ENCODE measurements around the gene TENT5C.

GRCh38 chr1:117605774-117606648 lies at the start of gene TENT5C:
- TF ChIP-seq CTCF (conservative IDR thresholded peaks at IDR 0.05) = no peak
- TF ChIP-seq ZFX (IDR thresholded peaks at IDR 0.05) = no peak

Measured in C4-2B (cell line).